Esophagus muscularis mucosa (tissue), 4 donors: ENCODE results near the gene FMNL1. TPM values are rescaled to one million over a fixed set of nuclear protein-coding genes. Genes with fewer than 3 reads are reported as not detected.

ENCODE experiments used
- DNase-seq: peaks from one replicate; pipeline ENCODE4 v3.0.0-alpha.2; 2017; ENCODE audit errors: extremely low spot score
- H3K27ac ChIP-seq, 4 donors: fragments of 200-600 bp; sonication (generic); replicated peaks in 1 of 4; 1 replicate in 3 of 4; 2 replicates in 1 of 4; pipeline ENCODE4 v1.5.1; 2016 to 2019; ENCODE audit warnings: mild to moderate bottlenecking in 1 of 4
- H3K27me3 ChIP-seq, 4 donors: fragments of 200-600 bp; sonication (generic); one replicate each; pipeline versions ENCODE4 v1.5.1 to v1.6.0; 2016 to 2019
- H3K36me3 ChIP-seq, 4 donors: fragments of 200-600 bp; sonication (generic); one replicate each; pipeline ENCODE4 v1.5.1; 2016 to 2019
- H3K4me1 ChIP-seq, 4 donors: fragments of 200-600 bp; sonication (generic); one replicate each; pipeline ENCODE4 v1.5.1; 2016 to 2019
- H3K4me3 ChIP-seq, 4 donors: fragments of 200-600 bp; sonication (generic); 1 replicate in 2 of 4; 2 replicates in 2 of 4; pipeline ENCODE4 v1.5.1; 2016 to 2019; ENCODE audit warnings: mild to moderate bottlenecking in 4 of 4, moderate library complexity in 1 of 4
- H3K9me3 ChIP-seq, 4 donors: fragments of 200-600 bp; sonication (generic); 1 replicate in 3 of 4; 2 replicates in 1 of 4; pipeline ENCODE4 v1.5.1; 2016 to 2019
- CTCF ChIP-seq, 3 experiments: fragments of 200-600 bp in 2 of 3; fragments of 450-650 bp in 1 of 3; sonication (generic) in 2 of 3; IDR thresholded peaks; one replicate each; pipeline ENCODE4 v1.5.1; 2017 to 2019; ENCODE audit warnings: antibody characterized with exemption in 3 of 3, mild to moderate bottlenecking in 2 of 3, moderate library complexity in 1 of 3
- EP300 ChIP-seq: sonication (generic); formaldehyde crosslinking; IDR thresholded peaks from one replicate; pipeline ENCODE4 v1.6.1; 2017; ENCODE audit warnings: antibody characterized with exemption
- POLR2A ChIP-seq: fragments of 450-650 bp; IDR thresholded peaks from one replicate; pipeline ENCODE4 v1.6.1; 2017; ENCODE audit warnings: antibody characterized with exemption, moderate library complexity, mild to moderate bottlenecking, low read depth
- POLR2AphosphoS5 ChIP-seq, 2 donors: sonication (generic); formaldehyde crosslinking; IDR thresholded peaks; one replicate each; pipeline ENCODE4 v1.6.1; 2017; ENCODE audit warnings: antibody characterized with exemption in 2 of 2
- WGBS: methylation state at CpG from one replicate; pipeline ENCODE4 v1.1.5; 2018; 5-methylcytosine and 5-hydroxymethylcytosine counted together
- intact Hi-C: fragments of 100-400 bp; cut with DNase I; formaldehyde crosslinking; loops from one replicate; pipeline ENCODE4 v1.15.1; 2023
- total RNA-seq, 4 donors: library from RNA; depleted of rRNA; stranded (reverse); fragments of >200 nt; gene quantifications; one replicate each; pipeline versions ENCODE4 v1.1.0 to v1.2.1, GENCODE V29; 2016

The FMNL1 gene
- total RNA-seq, 4 donors from 2014 or later, result 11.0 to 26.7 (median 19.6) TPM

GRCh38 chr17:45262516-45263476 lies 41.1 kb downstream of the FMNL1 start:
- H3K36me3 ChIP-seq, result peaks cover 35 to 49% (median 49%) of the 10 kb centered on the region in 4 donors
- TF ChIP-seq POLR2AphosphoS5 (IDR thresholded peaks at IDR 0.05) (no peak), EP300 (no peak), POLR2A (no peak), CTCF (IDR thresholded peaks at IDR 0.05) (no peak)
- no peaks in the 10 kb centered on the region for H3K9me3 ChIP-seq
- DNase-seq, result no peak
- H3K4me3 ChIP-seq, result peak overlapping the region; percentile 65 to 85 (median 81)
- 73% methylated on average over 16 of the region's 18 CpGs for WGBS
- intact Hi-C loops, result no loop called here
- no peaks in the 10 kb centered on the region for H3K27me3 ChIP-seq
- peaks cover 23 to 26% (median 24%) of the 10 kb centered on the region in 4 donors for H3K4me1 ChIP-seq
- peak overlapping the region in 2 of 4 donors; percentile 46 to 65 for H3K27ac ChIP-seq

- intact Hi-C loops, result no loop called here
- DNase-seq, result no peak
- peaks cover 41 to 56% (median 55%) of the 10 kb centered on the region in 4 donors for H3K36me3 ChIP-seq
- H3K4me1 ChIP-seq, result peaks cover 23 to 26% (median 24%) of the 10 kb centered on the region in 4 donors
- peak overlapping the region in 2 of 4 donors; percentile 15 to 65 for H3K27ac ChIP-seq
- no CpG with 5 or more reads among the region's 7 CpGs for WGBS
- H3K4me3 ChIP-seq, result no peak overlapping the region
- no peak for TF ChIP-seq EP300
- TF ChIP-seq POLR2AphosphoS5 (IDR thresholded peaks at IDR 0.05), result no peak
- no peak for TF ChIP-seq CTCF (IDR thresholded peaks at IDR 0.05)
- TF ChIP-seq POLR2A, result no peak
- no peaks in the 10 kb centered on the region for H3K9me3 ChIP-seq
- H3K27me3 ChIP-seq, result no peaks in the 10 kb centered on the region
Measured at GRCh38 chr17:45263477-45263860, 41.8 kb downstream of the FMNL1 start.

- Histone ChIP-seq H3K9me3 (no peaks in the 10 kb centered on the region), H3K4me1 (peaks cover 23 to 26% (median 24%) of the 10 kb centered on the region in 4 donors), H3K36me3 (peaks cover 51 to 66% (median 65%) of the 10 kb centered on the region in 4 donors), H3K27me3 (no peaks in the 10 kb centered on the region), H3K27ac (no peak overlapping the region), H3K4me3 (no peak overlapping the region)
- TF ChIP-seq EP300, result no peak
- TF ChIP-seq POLR2AphosphoS5 (IDR thresholded peaks at IDR 0.05), result no peak
- TF ChIP-seq CTCF (IDR thresholded peaks at IDR 0.05), result no peak
- TF ChIP-seq POLR2A, result no peak
- no peak for DNase-seq
- intact Hi-C loops, result no loop called here
- 92% methylated on average over 3 of the region's 14 CpGs for WGBS
Measured at GRCh38 chr17:45264430-45264829, 42.7 kb downstream of the FMNL1 start.

- H3K4me1 ChIP-seq, result peaks cover 23 to 26% (median 24%) of the 10 kb centered on the region in 4 donors
- WGBS, result 93% methylated on average over 6 of the region's 8 CpGs
- H3K9me3 ChIP-seq, result no peaks in the 10 kb centered on the region
- DNase-seq, result no peak
- H3K27me3 ChIP-seq, result no peaks in the 10 kb centered on the region
- intact Hi-C loops, result no loop called here
- TF ChIP-seq POLR2AphosphoS5 (IDR thresholded peaks at IDR 0.05), result no peak
- TF ChIP-seq CTCF (IDR thresholded peaks at IDR 0.05), result no peak
- TF ChIP-seq POLR2A, result no peak
- TF ChIP-seq EP300, result no peak
- no peak overlapping the region for H3K4me3 ChIP-seq
- no peak overlapping the region for H3K27ac ChIP-seq
- peaks cover 57 to 71% (median 71%) of the 10 kb centered on the region in 4 donors for H3K36me3 ChIP-seq
Measured at GRCh38 chr17:45264988-45265387, 43.3 kb downstream of the FMNL1 start.
